Measurements from ENCODE around the gene CHRD.
"Not testable (repeated sequence)": the region's sequence is repeated elsewhere in the genome, so short reads cannot be mapped to it uniquely, and the experiment has no call there.

The CHRD gene

GRCh38 chr3:184428561-184429175, 48.8 kb downstream of the CHRD start:
- DNase-seq = no peak

DNA sequence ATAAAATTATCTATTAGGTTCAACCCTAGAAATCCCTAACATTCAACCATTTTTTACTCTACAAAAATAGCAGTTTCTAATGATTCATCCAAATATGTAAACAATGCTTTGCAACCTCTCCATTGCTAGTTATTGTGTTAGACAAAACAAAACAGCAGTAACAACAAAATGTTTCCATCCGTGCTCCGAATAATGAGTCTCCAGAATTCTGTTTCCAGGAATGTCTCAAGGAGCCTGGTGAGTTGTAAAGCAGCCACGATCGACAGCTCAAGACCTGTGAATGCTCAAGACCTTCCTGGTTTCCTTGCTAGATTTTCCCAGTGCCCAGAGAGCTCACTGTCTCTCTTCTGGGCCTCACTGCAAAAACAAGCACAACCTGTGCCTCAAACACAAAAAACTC, 49.9 kb downstream of the CHRD start:
- no peak for DNase-seq

- DNase-seq = no peak
Measured at GRCh38 chr3:184430940-184431339, 51.1 kb downstream of the CHRD start.

DNA sequence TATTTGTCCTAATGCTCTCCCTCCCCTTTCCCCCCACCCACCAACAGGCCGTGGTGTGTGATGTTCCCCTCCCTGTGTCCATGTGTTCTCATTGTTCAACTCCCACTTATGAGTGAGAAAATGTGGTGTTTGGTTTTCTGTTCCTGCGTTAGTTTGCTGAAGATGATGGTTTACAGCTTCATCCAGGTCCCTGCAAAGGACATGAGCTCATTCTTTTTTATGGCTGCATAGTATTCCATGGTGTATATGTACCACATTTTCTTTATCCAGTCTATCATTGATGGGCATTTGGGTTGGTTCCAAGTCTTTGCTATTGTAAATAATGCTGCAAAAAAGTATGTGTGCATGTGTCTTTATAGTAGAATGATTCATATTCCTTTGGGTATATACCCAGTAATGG, 53.3 kb downstream of the CHRD start:
- DNase-seq = not testable (repeated sequence)

DNA sequence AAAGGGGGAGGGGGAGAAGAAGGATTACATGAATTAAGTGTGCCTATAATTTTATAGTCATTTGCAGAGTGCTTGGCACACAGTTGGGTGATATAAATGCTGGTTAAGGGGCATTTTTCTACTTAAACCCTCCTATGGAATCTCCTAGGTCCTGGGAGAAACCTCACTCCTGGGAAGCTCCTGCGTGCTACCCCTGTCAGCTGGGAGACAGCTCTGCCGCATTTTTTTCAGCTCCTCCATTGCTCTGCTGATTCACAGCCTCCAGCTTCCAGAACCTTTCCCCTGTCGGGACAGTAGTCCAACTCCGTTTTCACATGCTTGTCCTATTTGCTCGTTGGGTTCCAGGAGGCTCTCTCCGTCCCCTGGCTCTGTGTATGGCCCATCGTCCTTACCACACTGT, 59.2 kb downstream of the CHRD start:
- DNase-seq = no peak

Data from activated CD4-positive, alpha-beta T cell treated with anti-CD3 and anti-CD28 coated beads, Interleukin-2, amount 50 U/mL, for 48 hours (primary cell).